Airway epithelial cell (primary cell): ENCODE data around the gene IL17F. TPM values are rescaled to one million over a fixed set of nuclear protein-coding genes. Genes with fewer than 3 reads are reported as not detected.

Experiments used
- total RNA-seq: library from RNA; depleted of rRNA; stranded (reverse); fragments of >200 nt; gene quantifications from 2 replicates; pipeline ENCODE4 v1.2.3, GENCODE V29; 2015

Gene IL17F
- total RNA-seq, result not detected in 2 replicates

GRCh38 chr6:52244400-52244799 lies at the start of gene IL17F:
Gene IL17F, minus strand, starts transcription at chr6:52244500. Its CDS starts 71 bp downstream, at chr6:52244429.

GRCh38 chr6:52284460-52285176 lies 40.3 kb upstream of the IL17F start, which contains the start of gene MCM3:
Gene MCM3, minus strand, starts transcription at chr6:52284742. Its CDS starts 68 bp downstream, at chr6:52284674.

Other genes with a start within 250 kb of the IL17F start
- gene PKHD1, start 156.9 kb downstream of the IL17F start, total RNA-seq, result not detected in 2 replicates
- gene IL17A, start 58.1 kb downstream of the IL17F start, total RNA-seq, result not detected in 2 replicates
- 83.5 and 86.6 TPM in 2 replicates for gene MCM3, start 40.2 kb upstream of the IL17F start, total RNA-seq
- gene PAQR8, start 117.7 kb upstream of the IL17F start, total RNA-seq, result 4.1 and 5.6 TPM in 2 replicates
- gene EFHC1, start 175.8 kb upstream of the IL17F start, total RNA-seq, result 2.6 and 13.9 TPM in 2 replicates